ENCODE measurements around the gene TRAPPC2B.

GRCh38 chr19:57321751-57322150, 41.6 kb upstream of the TRAPPC2B start:
- TF ChIP-seq CEBPB (IDR thresholded peaks at IDR 0.05) (no peak), RAD21 (IDR thresholded peaks at IDR 0.05; ENCODE audit: low read depth) (no peak), EP300 (IDR thresholded peaks at IDR 0.05; ENCODE audit: borderline replicate concordance) (no peak), CREB1 (IDR thresholded peaks at IDR 0.05; ENCODE audit: low read depth) (no peak), TAF1 (IDR thresholded peaks at IDR 0.05; ENCODE audit: low read depth) (no peak), MAX (IDR thresholded peaks at IDR 0.05) (no peak)
